Lower lobe of right lung (tissue), 2 donors: ENCODE results near the gene SLC30A2. TPM values are rescaled to one million over a fixed set of nuclear protein-coding genes. Genes with fewer than 3 reads are reported as not detected.
A peak's percentile ranks its signal among the peaks of the same experiment; 100 is the strongest.

Experiments
- ATAC-seq, 2 donors: fragments of 200-7000 bp; cut with Tn5 transposase; one replicate each; pipeline ENCODE4 v1.9.1; 2020 to 2022; ENCODE audit warnings: mild to moderate bottlenecking in 2 of 2, moderate library complexity in 2 of 2
- DNase-seq: peaks from one replicate; pipeline ENCODE4 v3.0.0-alpha.2; 2020
- H3K27ac ChIP-seq: fragments of 200-600 bp; one replicate; pipeline ENCODE4 v1.8.0; 2022
- H3K27me3 ChIP-seq: fragments of 200-600 bp; one replicate; pipeline ENCODE4 v1.8.0; 2022; ENCODE audit warnings: low read depth
- H3K36me3 ChIP-seq: fragments of 200-600 bp; one replicate; pipeline ENCODE4 v1.8.0; 2022; ENCODE audit warnings: mild to moderate bottlenecking
- H3K4me1 ChIP-seq: fragments of 200-600 bp; one replicate; pipeline ENCODE4 v1.8.0; 2022
- H3K4me3 ChIP-seq: fragments of 200-600 bp; one replicate; pipeline ENCODE4 v1.8.0; 2022; ENCODE audit warnings: mild to moderate bottlenecking
- H3K9me3 ChIP-seq: fragments of 200-600 bp; one replicate; pipeline ENCODE4 v1.8.0; 2022
- CTCF ChIP-seq: fragments of 200-600 bp; IDR thresholded peaks from one replicate; pipeline ENCODE4 v1.8.0; 2022; ENCODE audit warnings: antibody characterized with exemption, mild to moderate bottlenecking
- intact Hi-C: fragments of 100-400 bp; cut with DNase I; formaldehyde crosslinking; loops from one replicate; pipeline ENCODE4 v1.11.0; 2022
- total RNA-seq: library from RNA; stranded (reverse); fragmentation: NEBNext Ultra II Directional; extraction: Animal tissue kit (Norgen Biotek cat#: 25700); gene quantifications from one replicate; pipeline ENCODE4 v1.2.1, GENCODE V29; 2021
- donor health status: DM: no; HTN: yes; CAD: no; lungs with severe emphysema.

SLC30A2 gene
- total RNA-seq, 1 donor from 2014 or later, result not detected

GRCh38 chr1:26037904-26038303 lies 8.0 kb downstream of the SLC30A2 start:
- DNase-seq (no peak), ATAC-seq (no peak)
- TF ChIP-seq CTCF, result no peak
- peaks cover 25% of the 10 kb centered on the region for H3K27me3 ChIP-seq
- no peaks in the 10 kb centered on the region for H3K9me3 ChIP-seq
- no peaks in the 10 kb centered on the region for H3K36me3 ChIP-seq
- H3K4me3 ChIP-seq, result no peak overlapping the region
- peaks cover 16% of the 10 kb centered on the region for H3K4me1 ChIP-seq
- no peak overlapping the region for H3K27ac ChIP-seq
- intact Hi-C loops, result no loop called here

GRCh38 chr1:26036756-26037281 lies 9.1 kb downstream of the SLC30A2 start:
- Histone ChIP-seq H3K27ac (no peak overlapping the region), H3K9me3 (no peaks in the 10 kb centered on the region), H3K27me3 (peaks cover 14% of the 10 kb centered on the region), H3K36me3 (no peaks in the 10 kb centered on the region), H3K4me1 (peaks cover 16% of the 10 kb centered on the region), H3K4me3 (no peak overlapping the region)
- TF ChIP-seq CTCF, result no peak
- no peak for ATAC-seq
- DNase-seq, result no peak
- intact Hi-C loops, result no loop called here

GRCh38 chr1:26035959-26036755 lies 9.8 kb downstream of the SLC30A2 start:
- peak; percentile 96 to 97 for ATAC-seq
- H3K9me3 ChIP-seq, result no peaks in the 10 kb centered on the region
- H3K27me3 ChIP-seq, result peaks cover 9% of the 10 kb centered on the region
- no peaks in the 10 kb centered on the region for H3K36me3 ChIP-seq
- intact Hi-C loops, result no loop called here
- H3K4me1 ChIP-seq, result peaks cover 16% of the 10 kb centered on the region
- H3K27ac ChIP-seq, result peak overlapping the region; percentile 76
- TF ChIP-seq CTCF, result peak; percentile 99
- H3K4me3 ChIP-seq, result peak overlapping the region; percentile 98
- DNase-seq, result peak; percentile 90

GRCh38 chr1:26035203-26035958 lies 10.5 kb downstream of the SLC30A2 start:
- no peaks in the 10 kb centered on the region for H3K9me3 ChIP-seq
- H3K27me3 ChIP-seq, result peaks cover 9% of the 10 kb centered on the region
- DNase-seq (peak; percentile 97), ATAC-seq (peak; percentile 96 to 98)
- peak overlapping the region; percentile 98 for H3K4me3 ChIP-seq
- H3K4me1 ChIP-seq, result peaks cover 16% of the 10 kb centered on the region
- no peaks in the 10 kb centered on the region for H3K36me3 ChIP-seq
- peak overlapping the region; percentile 76 for H3K27ac ChIP-seq
- TF ChIP-seq CTCF, result no peak
- intact Hi-C loops, result no loop called here

- intact Hi-C loops, result no loop called here
- Histone ChIP-seq H3K36me3 (no peaks in the 10 kb centered on the region), H3K9me3 (no peaks in the 10 kb centered on the region), H3K4me1 (peaks cover 16% of the 10 kb centered on the region), H3K27me3 (peaks cover 9% of the 10 kb centered on the region), H3K27ac (no peak overlapping the region), H3K4me3 (peak overlapping the region; percentile 98)
- no peak for DNase-seq
- no peak for TF ChIP-seq CTCF
- no peak for ATAC-seq
Measured at GRCh38 chr1:26034504-26035202, 11.3 kb downstream of the SLC30A2 start.
